ENCODE measurements around the gene ZBTB34. TPM values are rescaled to one million over a fixed set of nuclear protein-coding genes. Genes with fewer than 3 reads are reported as not detected.

The ZBTB34 gene
- total RNA-seq, 1 donor from 2014 or later: 8.2 TPM

DNA sequence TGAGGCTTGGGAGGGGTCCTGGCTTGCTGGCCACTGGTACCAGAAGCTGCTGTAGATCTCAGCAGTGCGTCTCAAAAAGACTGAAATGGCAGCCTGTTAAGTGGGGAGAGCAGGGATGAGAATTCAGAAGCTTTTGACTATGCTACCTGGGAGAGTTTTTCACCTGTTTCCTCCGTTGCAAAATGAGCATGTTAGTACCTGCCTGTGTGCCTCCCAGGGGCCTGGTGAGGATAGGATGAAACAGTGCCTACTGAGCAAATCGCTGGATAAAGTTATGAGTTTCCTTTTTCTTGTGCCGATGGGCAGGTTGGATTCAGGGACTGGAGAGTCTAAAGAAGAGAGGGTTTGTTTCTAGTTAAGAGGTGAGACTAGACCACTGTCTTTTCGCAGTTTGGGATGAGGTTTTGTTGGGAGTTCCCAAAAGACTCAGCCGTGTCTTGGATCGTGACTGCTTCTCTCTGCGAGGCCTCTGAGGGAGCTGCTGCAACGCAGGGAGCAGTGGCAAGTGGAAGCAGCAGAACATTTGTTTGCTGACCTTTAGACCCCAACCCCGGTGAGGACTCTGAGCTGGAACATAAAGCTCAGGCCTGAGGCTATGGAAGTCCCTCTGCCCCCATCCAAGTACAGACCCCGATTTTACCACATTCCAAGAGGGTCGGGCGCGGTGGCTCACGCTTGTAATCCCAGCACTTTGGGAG, 55.6 kb downstream of the ZBTB34 start:
- intact Hi-C loops (cut with micrococcal nuclease): no loop called here

DNA sequence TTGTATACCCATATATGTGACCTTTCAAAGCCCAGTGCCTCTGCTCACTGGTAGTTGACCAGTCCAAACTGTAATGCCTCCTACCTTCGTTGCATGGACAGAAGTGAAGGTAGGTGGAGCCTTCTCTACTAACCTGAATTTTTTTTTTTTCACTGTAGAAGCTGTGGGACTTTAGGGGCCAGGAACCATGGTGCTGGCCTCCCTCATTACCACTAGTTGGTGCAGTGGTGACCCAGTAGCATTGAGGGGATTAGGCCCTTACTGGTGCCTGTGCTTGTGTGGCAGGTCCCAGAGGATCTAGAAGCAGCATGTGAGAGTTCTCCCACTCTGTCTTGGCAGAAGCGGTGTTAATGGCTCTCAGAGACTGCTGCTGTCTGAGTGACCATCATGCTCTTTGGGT, 56.5 kb downstream of the ZBTB34 start:
- intact Hi-C loops (cut with micrococcal nuclease): no loop called here

DNA sequence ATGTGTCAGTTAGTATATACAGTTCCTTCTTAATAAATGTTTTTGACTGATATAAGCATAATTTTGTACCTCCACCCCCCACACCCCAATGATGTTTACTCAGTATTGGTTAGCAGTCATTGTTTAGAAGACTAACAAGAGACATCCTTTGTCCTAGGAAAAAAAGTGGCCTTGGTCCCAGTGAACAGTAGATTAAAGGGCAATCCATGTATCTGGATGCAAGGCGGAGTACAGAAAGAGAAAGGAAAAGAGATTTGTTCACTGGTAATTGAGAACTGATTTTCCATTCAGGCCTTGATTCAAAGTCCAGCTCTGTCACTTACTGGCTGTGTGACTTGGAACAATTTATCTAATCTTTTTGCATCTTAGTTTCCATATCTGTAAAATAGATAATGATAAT, 58.8 kb downstream of the ZBTB34 start:
- intact Hi-C loops (cut with micrococcal nuclease): no loop called here

DNA sequence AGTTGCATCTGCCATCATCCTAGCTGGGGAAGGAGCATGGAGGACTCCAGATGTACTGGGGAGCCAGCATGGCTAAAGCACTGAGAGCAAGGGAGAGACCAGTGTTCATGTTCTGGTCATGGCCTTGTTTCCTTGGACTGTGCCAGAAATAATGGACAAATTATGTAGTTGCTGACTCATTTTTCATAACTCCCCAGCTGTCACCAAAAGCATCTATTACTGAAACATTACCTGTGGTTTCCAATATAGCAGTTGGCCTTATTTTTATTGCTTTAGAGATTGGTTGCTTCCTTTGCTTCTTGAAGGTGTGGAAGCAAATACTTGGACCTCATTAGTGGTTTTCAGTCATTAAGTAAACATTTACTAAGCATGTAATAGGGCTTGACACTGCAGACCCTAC, 65.4 kb downstream of the ZBTB34 start:
- intact Hi-C loops (cut with micrococcal nuclease): no loop called here

DNA sequence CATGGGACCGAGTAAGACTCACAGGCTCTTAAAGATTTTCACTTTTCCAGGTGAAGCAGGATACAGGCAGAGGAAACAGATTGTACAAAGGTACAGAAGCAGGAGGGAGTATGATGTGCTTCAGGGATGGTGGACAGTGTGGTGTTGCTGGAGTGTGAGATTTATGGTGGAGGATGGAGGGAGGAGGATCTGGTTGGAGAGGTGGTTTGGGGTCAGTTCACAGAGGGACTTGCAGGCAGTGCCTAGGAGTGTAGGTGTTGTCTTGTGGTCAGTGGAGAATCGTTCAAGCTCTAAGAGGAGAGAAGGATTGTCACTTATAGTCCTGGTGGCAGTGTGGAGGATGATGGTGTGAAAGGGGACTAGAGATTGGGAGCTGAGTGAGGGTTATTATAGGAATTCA, 65.9 kb downstream of the ZBTB34 start:
- intact Hi-C loops (cut with micrococcal nuclease): no loop called here

DNA sequence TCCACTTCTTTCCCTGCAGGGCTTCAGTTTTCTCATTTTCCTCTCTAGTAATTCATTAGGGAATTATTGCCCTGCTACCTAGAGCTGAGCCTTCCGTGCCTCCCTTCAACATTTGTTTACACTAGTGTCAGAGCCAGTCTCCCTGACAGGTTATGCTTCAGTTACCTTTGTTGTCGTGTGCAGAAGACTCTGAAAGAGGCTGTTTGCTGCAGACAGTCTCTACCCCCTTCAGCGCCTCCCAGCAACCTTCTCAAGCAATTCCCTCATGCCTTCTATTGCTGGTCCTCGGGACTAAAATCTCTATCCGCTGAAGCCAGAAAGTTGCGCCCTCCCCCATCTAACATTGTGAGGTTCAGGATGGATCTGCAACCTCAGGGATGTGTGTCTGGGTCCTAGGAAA, 67.0 kb downstream of the ZBTB34 start:
- intact Hi-C loops (cut with micrococcal nuclease): no loop called here

DNA sequence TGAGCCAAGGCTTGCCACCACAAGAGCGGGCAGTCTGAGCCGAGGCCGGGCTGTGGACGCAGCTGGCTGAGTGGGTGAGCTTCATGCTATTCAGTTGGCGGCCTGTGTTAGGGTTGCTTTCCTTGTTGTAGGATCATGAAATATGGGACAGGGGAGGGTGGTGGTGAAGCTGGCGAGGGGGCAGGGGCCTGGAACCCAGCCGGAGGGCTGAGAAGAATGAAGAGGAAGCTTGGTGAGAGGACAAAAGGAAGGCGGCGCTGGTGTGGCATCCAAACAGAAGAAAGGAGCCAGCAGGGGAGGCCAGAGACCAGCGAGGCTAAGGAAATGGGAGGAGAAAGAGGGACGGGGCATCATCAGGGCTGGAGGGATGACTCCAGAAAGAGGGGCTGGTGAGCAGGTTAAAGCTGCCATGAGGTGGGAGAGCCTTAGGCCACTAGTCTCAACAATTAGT, 72.5 kb downstream of the ZBTB34 start:
- intact Hi-C loops (cut with micrococcal nuclease): no loop called here

DNA sequence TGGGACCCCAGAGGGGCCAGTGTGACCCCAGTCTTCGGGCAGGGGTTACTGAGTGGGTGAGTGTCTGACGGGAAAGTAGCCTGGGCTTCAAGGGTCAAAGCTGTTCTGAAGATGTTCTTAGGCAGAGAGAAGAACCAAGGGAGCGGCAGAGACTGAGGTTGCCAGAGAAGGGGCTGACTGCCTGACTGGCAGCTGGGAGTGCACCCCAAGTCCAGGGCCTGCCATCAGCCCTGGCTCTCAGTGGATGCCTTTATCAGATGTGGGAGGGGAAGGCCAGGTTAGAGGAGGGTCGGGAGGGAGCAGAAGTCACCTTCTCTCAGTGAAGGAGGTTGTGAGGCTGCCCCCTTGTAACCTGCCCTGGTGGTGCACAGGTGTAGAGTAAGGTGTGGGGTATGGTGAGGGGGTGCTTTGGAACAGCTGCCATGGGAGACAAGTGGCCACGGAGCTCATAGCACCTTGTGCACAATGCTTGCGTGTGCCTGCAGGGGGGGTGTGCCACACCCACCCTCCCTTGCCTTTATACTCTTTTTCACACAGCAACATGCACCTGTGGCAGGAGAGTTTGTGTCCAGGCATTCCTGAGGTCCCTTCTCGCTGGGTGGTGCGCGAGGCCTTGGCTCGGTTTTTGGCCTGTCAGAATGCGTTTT, 73.0 kb downstream of the ZBTB34 start:
- intact Hi-C loops (cut with micrococcal nuclease): no loop called here

DNA sequence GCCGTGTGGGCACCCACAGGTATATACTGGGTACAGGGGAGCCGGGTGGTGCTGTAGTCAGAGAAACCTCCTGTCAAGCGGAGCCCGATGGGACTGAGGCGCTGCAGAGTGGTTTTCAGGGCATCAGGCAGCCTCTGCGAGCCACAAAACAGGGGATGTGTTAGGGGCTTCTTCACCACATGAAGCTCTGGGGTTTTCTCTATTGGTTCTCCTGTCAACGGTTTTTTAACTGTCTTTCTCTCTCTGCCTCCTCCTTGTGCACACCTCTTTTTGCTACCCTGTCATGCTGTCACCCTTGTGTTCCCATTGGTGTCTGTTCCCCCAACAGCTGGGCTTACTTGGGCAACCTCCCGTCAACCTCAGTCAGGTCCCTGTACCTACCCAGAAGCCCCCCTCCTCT, 74.0 kb downstream of the ZBTB34 start:
- intact Hi-C loops (cut with micrococcal nuclease): no loop called here

Other genes with a start within 250 kb of the ZBTB34 start
- not detected in 2 replicates for gene LMX1B, start 246.7 kb upstream of the ZBTB34 start, total RNA-seq
- 15.9 and 19.2 TPM in 2 replicates for gene ZBTB43, start 55.6 kb upstream of the ZBTB34 start, total RNA-seq
- gene RALGPS1, start 54.1 kb downstream of the ZBTB34 start, total RNA-seq: 2.7 and 4.0 TPM in 2 replicates

Measured in T-helper 2 cell treated with Interferon-gamma antibody and Interleukin-4, amounts not matched to agents 100 ng/mL and 5 ng/mL, for 36 hours (primary cell).